ENCODE results near the gene LLPH. TPM values are rescaled to one million over a fixed set of nuclear protein-coding genes. Genes with fewer than 3 reads are reported as not detected.

LLPH gene
- total RNA-seq, 4 donors from 2014 or later = 5.0 to 17.5 (median 9.5) TPM

- no peak overlapping the region for H3K4me3 ChIP-seq
- H3K4me1 ChIP-seq = no peaks in the 10 kb centered on the region
- no peak overlapping the region for H3K27ac ChIP-seq
- peaks cover 0 to 5% (median 0%) of the 10 kb centered on the region in 3 donors for H3K9me3 ChIP-seq
- 84 to 87% methylated on average over 3 to 4 of the region's 4 CpGs for WGBS, 2 donors (ENCODE audit: low coverage in 1 of 2)
- ATAC-seq = no peak
- peaks cover 6% of the 10 kb centered on the region for H3K27me3 ChIP-seq
- no peaks in the 10 kb centered on the region for H3K36me3 ChIP-seq
- no peak for TF ChIP-seq POLR2AphosphoS5 (IDR thresholded peaks at IDR 0.05)
- TF ChIP-seq POLR2A (IDR thresholded peaks at IDR 0.05) = no peak
- no peak for TF ChIP-seq CTCF (IDR thresholded peaks at IDR 0.05)
- no peak for TF ChIP-seq EP300 (IDR thresholded peaks at IDR 0.05)
Measured at GRCh38 chr12:66080791-66081190, 49.8 kb downstream of the LLPH start.

GRCh38 chr12:66077542-66077941, 53.0 kb downstream of the LLPH start:
- Histone ChIP-seq H3K27me3 (peaks cover 6% of the 10 kb centered on the region), H3K36me3 (no peaks in the 10 kb centered on the region), H3K27ac (no peak overlapping the region), H3K4me1 (no peaks in the 10 kb centered on the region), H3K4me3 (no peak overlapping the region), H3K9me3 (no peaks in the 10 kb centered on the region)
- ATAC-seq = no peak
- no peak for TF ChIP-seq EP300 (IDR thresholded peaks at IDR 0.05)
- no peak for TF ChIP-seq POLR2AphosphoS5 (IDR thresholded peaks at IDR 0.05)
- no peak for TF ChIP-seq CTCF (IDR thresholded peaks at IDR 0.05)
- no peak for TF ChIP-seq POLR2A (IDR thresholded peaks at IDR 0.05)
- WGBS, 2 donors (ENCODE audit: low coverage in 1 of 2) = 78 to 100% methylated on average over 1 of the region's 1 CpG

GRCh38 chr12:66074561-66074960, 56.0 kb downstream of the LLPH start:
- no peak for ATAC-seq
- Histone ChIP-seq H3K4me1 (no peaks in the 10 kb centered on the region), H3K27ac (no peak overlapping the region), H3K9me3 (no peaks in the 10 kb centered on the region), H3K36me3 (no peaks in the 10 kb centered on the region), H3K4me3 (no peak overlapping the region), H3K27me3 (peaks cover 6% of the 10 kb centered on the region)
- no peak for TF ChIP-seq EP300 (IDR thresholded peaks at IDR 0.05)
- no peak for TF ChIP-seq POLR2A (IDR thresholded peaks at IDR 0.05)
- no peak for TF ChIP-seq POLR2AphosphoS5 (IDR thresholded peaks at IDR 0.05)
- no peak for TF ChIP-seq CTCF (IDR thresholded peaks at IDR 0.05)
- 43 to 54% methylated on average over 2 of the region's 2 CpGs for WGBS, 2 donors (ENCODE audit: low coverage in 1 of 2)

GRCh38 chr12:66072566-66072965, 58.0 kb downstream of the LLPH start:
- no peaks in the 10 kb centered on the region for H3K27me3 ChIP-seq
- H3K27ac ChIP-seq = no peak overlapping the region
- no peaks in the 10 kb centered on the region for H3K9me3 ChIP-seq
- no peak for ATAC-seq
- H3K4me3 ChIP-seq = no peak overlapping the region
- WGBS, 2 donors (ENCODE audit: low coverage in 1 of 2) = 79 to 87% methylated on average over 2 to 7 of the region's 7 CpGs
- no peaks in the 10 kb centered on the region for H3K4me1 ChIP-seq
- H3K36me3 ChIP-seq = no peaks in the 10 kb centered on the region
- TF ChIP-seq CTCF (IDR thresholded peaks at IDR 0.05) = no peak
- no peak for TF ChIP-seq POLR2AphosphoS5 (IDR thresholded peaks at IDR 0.05)
- no peak for TF ChIP-seq EP300 (IDR thresholded peaks at IDR 0.05)
- no peak for TF ChIP-seq POLR2A (IDR thresholded peaks at IDR 0.05)

GRCh38 chr12:66072135-66072534, 58.4 kb downstream of the LLPH start:
- ATAC-seq = no peak
- no peak overlapping the region for H3K27ac ChIP-seq
- no peak overlapping the region for H3K4me3 ChIP-seq
- no peaks in the 10 kb centered on the region for H3K4me1 ChIP-seq
- no peaks in the 10 kb centered on the region for H3K9me3 ChIP-seq
- TF ChIP-seq CTCF (IDR thresholded peaks at IDR 0.05) = no peak
- TF ChIP-seq POLR2AphosphoS5 (IDR thresholded peaks at IDR 0.05) = no peak
- no peak for TF ChIP-seq POLR2A (IDR thresholded peaks at IDR 0.05)
- no peak for TF ChIP-seq EP300 (IDR thresholded peaks at IDR 0.05)
- 72% methylated on average over 2 of the region's 2 CpGs; no CpG with 5 or more reads in 1 of the 2 donors for WGBS, 2 donors (ENCODE audit: low coverage in 1 of 2)
- no peaks in the 10 kb centered on the region for H3K36me3 ChIP-seq
- no peaks in the 10 kb centered on the region for H3K27me3 ChIP-seq
